GM18526 (cell line): ENCODE measurements around the gene PLAC8L1.

Experiments
- POLR2A ChIP-seq: IDR thresholded peaks from 3 replicates; pipeline ENCODE4 v1.6.1; 2011; ENCODE audit not compliant: insufficient read length; ENCODE audit errors: extremely low read depth

PLAC8L1 gene

GRCh38 chr5:146105477-146105876 is at the start of gene PLAC8L1:
Gene PLAC8L1 (minus strand): TSS chr5:146105577. CDS start chr5:146104311, 1,266 bp downstream.
- TF ChIP-seq POLR2A, result no peak

- no peak for TF ChIP-seq POLR2A
Observed at GRCh38 chr5:146151970-146152369, 46.6 kb upstream of the PLAC8L1 start.

GRCh38 chr5:146137967-146138403 is 32.6 kb upstream of the PLAC8L1 start:
- no peak for TF ChIP-seq POLR2A

GRCh38 chr5:146130440-146131045 is 25.2 kb upstream of the PLAC8L1 start:
- TF ChIP-seq POLR2A, result no peak

GRCh38 chr5:146126068-146126467 is 20.7 kb upstream of the PLAC8L1 start:
- TF ChIP-seq POLR2A, result no peak

DNA sequence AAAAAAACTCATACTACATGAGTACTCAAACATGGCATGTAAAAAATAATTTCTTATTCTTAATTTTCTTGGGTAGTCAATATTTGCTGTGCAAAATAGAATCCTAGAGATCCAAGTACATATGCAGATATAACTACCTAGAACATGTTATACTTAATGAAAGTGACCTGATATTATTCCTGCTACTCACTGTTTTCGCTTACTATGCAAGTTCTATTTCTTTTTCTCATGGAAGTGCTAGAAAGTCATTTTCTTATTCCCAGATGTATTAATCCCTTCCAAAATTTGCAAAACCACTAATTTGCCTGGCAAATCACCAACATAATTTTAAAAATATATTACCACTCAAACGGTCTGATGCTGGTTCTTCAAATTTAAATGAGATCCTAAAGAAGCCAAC is 19.2 kb upstream of the PLAC8L1 start:
- TF ChIP-seq POLR2A, result no peak

GRCh38 chr5:146118322-146118721 is 12.9 kb upstream of the PLAC8L1 start:
- no peak for TF ChIP-seq POLR2A

DNA sequence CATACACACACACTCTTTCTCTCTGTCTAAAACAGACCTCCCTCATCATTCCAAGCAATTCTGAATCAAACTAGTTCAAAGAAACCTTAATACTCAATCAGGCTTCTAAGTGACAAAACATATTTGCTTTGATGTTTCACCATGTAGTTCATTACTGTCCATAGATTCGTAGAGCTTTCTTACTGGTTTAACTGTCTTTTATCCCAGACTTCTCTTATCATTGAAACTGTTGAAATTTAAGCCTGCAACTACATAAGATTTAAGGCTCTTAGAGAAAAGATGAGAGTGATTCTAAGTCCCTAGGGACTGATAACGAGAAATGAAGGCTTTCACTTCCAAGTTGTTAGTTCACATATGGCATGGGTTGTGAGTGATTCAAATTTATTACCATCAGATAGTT is 11.0 kb upstream of the PLAC8L1 start:
- no peak for TF ChIP-seq POLR2A

DNA sequence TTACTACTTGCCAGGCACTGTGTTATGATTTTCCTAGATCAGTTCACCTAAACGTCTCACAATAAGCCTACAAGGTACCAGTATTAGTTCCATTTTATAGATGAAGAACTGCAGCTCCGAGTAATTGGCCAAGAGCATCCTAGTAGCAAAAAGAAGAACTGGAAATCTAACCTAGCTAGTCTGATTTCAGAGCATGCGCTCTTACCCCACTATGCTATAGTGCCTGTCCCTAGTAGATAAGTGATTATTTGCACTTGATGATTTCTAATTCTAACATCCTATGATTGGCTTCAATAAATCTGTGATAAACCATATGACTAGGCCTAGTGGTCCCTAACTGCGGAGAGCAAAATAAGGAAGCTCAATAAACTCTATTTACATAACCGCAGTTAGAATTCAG is 7.1 kb upstream of the PLAC8L1 start:
- TF ChIP-seq POLR2A, result no peak

GRCh38 chr5:146111409-146111808 is 6.0 kb upstream of the PLAC8L1 start:
- no peak for TF ChIP-seq POLR2A

GRCh38 chr5:146109379-146109778 is 4.0 kb upstream of the PLAC8L1 start:
- TF ChIP-seq POLR2A, result no peak

- TF ChIP-seq POLR2A, result no peak
Observed at GRCh38 chr5:146107901-146108300, 2.5 kb upstream of the PLAC8L1 start.

GRCh38 chr5:146103594-146103993 is 1.8 kb downstream of the PLAC8L1 start:
- no peak for TF ChIP-seq POLR2A

GRCh38 chr5:146101646-146102045 is 3.7 kb downstream of the PLAC8L1 start:
- TF ChIP-seq POLR2A, result no peak

DNA sequence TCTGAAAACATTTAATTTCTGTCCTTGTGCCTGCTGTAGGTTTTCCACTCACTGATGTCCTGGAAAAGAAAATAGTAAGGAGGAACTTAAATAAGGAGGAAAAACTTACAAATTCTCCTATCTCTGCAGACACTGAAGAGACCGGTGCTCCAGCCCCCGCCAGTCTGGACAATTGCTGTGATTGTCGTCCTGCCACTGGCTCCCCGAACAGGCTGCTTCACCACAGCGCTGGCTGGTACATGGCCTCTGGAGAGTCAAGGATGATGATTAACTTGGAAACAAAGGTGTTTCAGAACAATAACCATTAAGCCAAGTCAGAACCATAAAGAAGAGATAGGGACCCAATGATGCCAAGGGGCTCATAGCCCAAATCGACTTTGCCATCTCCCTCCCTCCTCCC is 7.3 kb downstream of the PLAC8L1 start:
- no peak for TF ChIP-seq POLR2A

DNA sequence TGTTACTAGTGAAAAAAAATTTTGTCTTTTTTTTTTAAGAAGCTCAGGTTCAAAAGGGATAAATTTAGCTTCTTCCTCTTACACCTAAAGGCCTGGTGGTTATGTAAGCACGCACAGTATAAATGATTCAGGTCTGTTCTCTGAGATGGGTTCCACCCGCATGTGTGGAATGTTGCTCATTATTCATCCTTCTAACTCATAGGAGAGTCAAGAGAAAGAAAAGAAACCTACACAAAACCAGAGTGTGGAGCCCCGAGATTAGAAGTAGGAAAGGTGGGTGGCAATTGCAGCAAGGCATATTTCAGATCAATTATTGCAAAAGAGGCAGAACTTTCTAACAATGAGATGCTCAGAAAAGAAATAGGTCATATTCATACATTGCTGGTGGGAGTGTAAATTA is 13.5 kb downstream of the PLAC8L1 start:
- TF ChIP-seq POLR2A, result no peak

GRCh38 chr5:146089287-146089686 is 16.1 kb downstream of the PLAC8L1 start:
- TF ChIP-seq POLR2A, result no peak

DNA sequence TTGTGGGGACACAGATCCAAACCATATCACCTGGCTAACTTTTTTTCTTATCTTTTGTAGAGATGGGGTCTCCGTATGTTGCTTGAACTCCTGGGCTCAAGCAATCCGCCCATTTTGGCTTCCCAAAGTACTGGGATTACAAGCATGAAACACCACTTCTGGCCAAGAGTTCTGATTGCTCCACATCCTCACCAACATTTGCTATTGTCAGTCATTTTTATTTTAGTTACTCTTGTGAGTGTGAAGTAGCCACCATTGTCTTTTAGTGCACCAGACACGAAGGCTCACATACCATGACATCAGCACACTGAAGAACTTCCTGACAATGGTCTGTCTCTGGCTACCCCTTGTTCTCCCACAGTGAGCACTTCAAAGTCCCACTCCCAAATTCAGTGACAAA is 17.3 kb downstream of the PLAC8L1 start:
- TF ChIP-seq POLR2A, result no peak

DNA sequence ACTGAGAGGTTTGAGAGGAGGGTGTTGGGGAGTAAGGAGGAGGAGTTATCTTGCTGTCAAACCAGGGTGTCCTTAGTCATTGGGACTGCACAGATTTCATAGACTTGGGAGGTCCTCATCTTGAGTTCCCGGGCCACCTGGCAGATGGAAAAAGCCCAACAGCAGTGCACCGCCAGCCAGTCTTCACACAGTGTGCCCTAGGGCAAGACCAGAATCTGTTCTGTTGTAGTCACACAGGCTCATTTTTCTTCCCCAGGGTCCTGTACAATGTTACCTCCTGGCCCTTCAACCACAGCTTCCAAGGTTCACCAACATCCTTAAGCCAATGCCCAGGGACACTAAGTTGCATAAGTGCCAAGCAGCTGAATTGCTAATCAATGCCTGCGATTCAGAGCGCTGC is 21.0 kb downstream of the PLAC8L1 start:
- TF ChIP-seq POLR2A, result no peak
